Right cardiac atrium (tissue), 5 donors: ENCODE data around the gene PMPCA. TPM values are rescaled to one million over a fixed set of nuclear protein-coding genes. Genes with fewer than 3 reads are reported as not detected.
A peak's percentile ranks its signal among the peaks of the same experiment; 100 is the strongest.

ENCODE experiments used
- ATAC-seq, 2 donors: fragments of 200-7000 bp; cut with Tn5 transposase; one replicate each; pipeline versions ENCODE4 v1.8.0 to v1.9.1; 2020; ENCODE audit warnings: moderate library complexity in 2 of 2, mild to moderate bottlenecking in 1 of 2
- DNase-seq, 3 donors: peaks; one replicate each; pipeline ENCODE4 v3.0.0-alpha.2; 2020
- H3K27ac ChIP-seq: one replicate; pipeline ENCODE4 v1.5.1; 2013; ENCODE audit warnings: mild to moderate bottlenecking, low read length, control low read depth, moderate library complexity
- H3K27me3 ChIP-seq: one replicate; pipeline ENCODE4 v1.6.1; 2013; ENCODE audit not compliant: control insufficient read depth, insufficient read depth
- H3K4me1 ChIP-seq: one replicate; pipeline ENCODE4 v1.6.1; 2013; ENCODE audit warnings: low read length; ENCODE audit not compliant: control insufficient read depth, insufficient read depth
- H3K4me3 ChIP-seq: one replicate; pipeline ENCODE4 v1.5.1; 2013; ENCODE audit warnings: low read length, control low read depth
- H3K9me3 ChIP-seq: one replicate; pipeline ENCODE4 v1.6.1; 2013; ENCODE audit warnings: low read length; ENCODE audit not compliant: control insufficient read depth
- WGBS: extraction: QIAGEN DNeasy Blood & Tissue Kit; methylation state at CpG from one replicate; pipeline ENCODE4 v1.1.7; 2013; 5-methylcytosine and 5-hydroxymethylcytosine counted together
- intact Hi-C, 4 donors: fragments of 100-400 bp; cut with DNase I; formaldehyde crosslinking; loops; one replicate each; pipeline versions ENCODE4 v1.11.0 to v1.14.0; 2022 to 2023
- polyA plus RNA-seq: library from polyadenylated mRNA; stranded (reverse); fragments of 200-250 nt; gene quantifications from one replicate; pipeline ENCODE4 v1.2.3, GENCODE V29; 2013
- total RNA-seq, 4 donors: library from RNA; stranded (reverse); fragmentation: NEBNext Ultra II Directional; extraction: Animal tissue kit (Norgen Biotek cat#: 25700); gene quantifications; one replicate each; pipeline ENCODE4 v1.2.1, GENCODE V29; 2021
- donor health status: healthy with polysubstance abuse.
- donor health status: DM: no; HTN: yes; CAD: no.
- donor health status: DM: no; HTN: no; CAD: no.
- donor health status: DM: no; HTN: yes; CAD: no; lungs with severe emphysema.
- donor health status: DM: yes; HTN: yes; CAD: no.

PMPCA gene
- total and polyA plus RNA-seq, 5 donors, result 50.8 to 63.4 (median 57.5) TPM

DNA sequence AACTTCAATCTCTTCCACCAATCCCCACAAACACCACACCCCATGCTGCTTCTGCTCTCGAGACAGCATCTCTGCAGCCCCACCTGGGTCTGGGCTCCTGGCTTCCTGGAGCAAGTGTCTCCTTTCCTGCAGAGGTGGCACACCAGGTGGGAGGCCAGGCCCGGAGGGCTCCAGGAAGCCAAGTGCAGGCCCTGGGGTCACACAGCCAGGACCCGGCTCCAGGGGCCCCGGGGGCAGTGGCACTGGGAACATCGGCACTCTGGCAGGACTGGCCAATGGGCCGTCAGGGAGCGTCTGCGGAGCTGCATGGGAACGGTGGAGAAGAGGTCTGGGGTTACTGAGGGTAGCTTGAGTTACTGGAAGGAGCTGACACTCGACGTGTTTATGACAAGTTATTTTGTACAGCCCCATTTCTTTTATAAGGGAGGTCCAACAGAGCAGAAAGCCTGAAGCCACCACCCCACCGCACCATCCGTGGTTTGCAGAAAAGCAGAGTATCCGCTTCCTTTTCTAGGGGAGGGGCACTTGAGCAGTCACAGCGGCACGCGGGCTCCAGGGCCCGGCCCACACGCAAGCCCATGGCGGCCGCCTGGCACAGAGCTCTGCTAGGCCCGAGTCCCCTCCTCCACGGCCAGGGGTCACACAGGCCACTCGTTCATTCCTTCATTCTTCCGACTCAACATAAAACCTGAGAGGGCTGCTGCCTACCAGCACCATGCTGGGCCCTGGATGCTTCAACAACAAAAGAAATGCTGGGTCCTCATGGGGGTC is 43.8 kb downstream of the PMPCA start:
- no peak overlapping the region for H3K27ac ChIP-seq
- H3K9me3 ChIP-seq, result no peaks in the 10 kb centered on the region
- intact Hi-C loops, result no loop called here
- DNase-seq, result peak in 2 of 3 donors; percentile 39 to 56
- no peaks in the 10 kb centered on the region for H3K4me1 ChIP-seq
- 86% methylated on average over 25 of the region's 25 CpGs for WGBS
- no peak overlapping the region for H3K4me3 ChIP-seq
- no peaks in the 10 kb centered on the region for H3K27me3 ChIP-seq
- no peak for ATAC-seq

DNA sequence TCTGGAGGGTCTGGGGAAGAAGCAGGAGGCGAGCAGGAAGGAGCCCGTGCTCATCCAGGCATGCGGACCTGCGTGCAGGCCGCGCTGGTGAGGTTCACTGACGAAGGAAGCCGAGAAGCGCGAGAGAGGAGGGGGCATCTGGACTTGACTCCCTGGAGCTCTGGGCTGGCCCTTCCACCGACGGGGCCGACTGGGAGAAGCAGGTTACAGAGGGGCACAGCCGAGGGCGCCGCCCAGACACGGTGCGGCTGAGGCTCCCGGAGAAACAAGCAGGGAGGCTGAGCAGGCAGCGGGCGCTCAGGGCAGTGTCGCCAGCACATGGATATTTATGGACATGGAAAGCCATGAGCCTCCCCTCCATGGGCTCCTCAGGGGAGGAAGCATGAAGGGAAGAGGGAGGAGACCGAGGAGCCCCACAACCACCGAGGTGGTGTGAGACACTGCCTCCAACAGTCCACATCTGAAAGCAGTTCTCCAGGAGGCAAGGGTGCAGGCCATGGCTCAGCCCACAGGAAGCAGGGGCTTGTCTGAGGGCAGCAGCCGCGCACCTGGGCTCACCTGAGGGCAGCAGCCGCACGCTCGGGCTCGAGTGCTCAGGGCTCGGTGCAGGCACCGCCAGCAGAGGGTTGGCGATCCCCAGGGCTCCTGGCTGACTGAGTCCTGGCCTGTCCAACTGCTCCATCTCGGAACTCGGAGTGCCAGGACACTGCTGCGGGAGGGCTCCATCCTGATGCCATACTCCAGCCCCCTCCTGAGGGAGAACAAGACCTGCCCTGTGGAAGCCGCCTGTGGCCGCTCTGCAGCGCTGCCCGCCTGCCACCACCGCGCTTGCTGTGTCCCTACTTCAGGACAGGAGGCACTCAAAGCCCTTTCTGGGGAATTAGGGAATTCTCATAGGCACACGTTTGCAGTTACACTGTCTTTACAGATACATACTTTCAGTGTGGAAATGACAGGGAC is 44.9 kb downstream of the PMPCA start:
- Histone ChIP-seq H3K4me3 (no peak overlapping the region), H3K27ac (no peak overlapping the region), H3K27me3 (no peaks in the 10 kb centered on the region), H3K4me1 (no peaks in the 10 kb centered on the region), H3K9me3 (no peaks in the 10 kb centered on the region)
- 91% methylated on average over 43 of the region's 43 CpGs for WGBS
- DNase-seq (peak in 2 of 3 donors; percentile 46 to 67), ATAC-seq (no peak)
- intact Hi-C loops, result no loop called here

DNA sequence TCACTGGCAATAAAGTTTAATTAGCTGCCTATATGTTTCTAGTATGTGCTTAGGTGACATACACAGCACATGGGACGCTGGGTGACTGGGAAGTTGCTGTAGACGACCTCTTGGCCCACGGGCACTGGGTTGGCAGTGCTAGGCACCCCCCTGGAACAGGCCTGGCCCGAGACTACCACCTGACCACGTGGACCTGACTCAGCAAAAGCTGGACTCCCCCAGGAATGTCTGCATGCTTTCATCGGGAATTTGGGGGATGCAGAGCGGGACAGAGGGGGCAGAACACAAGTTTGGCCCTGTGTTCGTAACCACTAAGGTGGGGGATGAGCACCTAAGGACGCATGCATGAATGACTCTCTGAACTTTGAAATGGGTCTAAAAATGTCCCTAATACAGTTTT is 45.8 kb downstream of the PMPCA start:
- WGBS, result 82% methylated on average over 9 of the region's 9 CpGs
- H3K4me1 ChIP-seq, result no peaks in the 10 kb centered on the region
- H3K9me3 ChIP-seq, result no peaks in the 10 kb centered on the region
- DNase-seq (peak in 2 of 3 donors; percentile 24 to 38), ATAC-seq (no peak)
- no peak overlapping the region for H3K27ac ChIP-seq
- no peak overlapping the region for H3K4me3 ChIP-seq
- no peaks in the 10 kb centered on the region for H3K27me3 ChIP-seq
- intact Hi-C loops, result no loop called here

DNA sequence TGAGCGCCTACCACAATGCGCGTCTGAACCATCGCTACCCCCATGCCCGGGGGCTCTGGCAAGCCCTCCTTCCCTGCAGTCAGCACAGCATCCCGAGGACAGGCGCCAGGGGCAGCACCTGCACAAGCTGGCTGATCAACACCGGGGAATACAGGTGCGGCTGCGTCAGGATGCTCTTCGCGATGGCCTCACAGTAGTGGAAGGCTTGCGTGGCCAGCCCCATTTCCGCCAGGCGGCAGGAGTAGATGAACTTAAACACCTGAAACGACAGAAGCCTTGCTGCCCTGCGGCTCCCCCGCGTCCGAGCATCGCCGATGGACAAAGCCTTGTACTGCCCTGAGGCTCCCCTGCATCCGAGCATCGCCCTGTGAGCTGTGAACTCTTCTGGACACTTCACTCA is 46.9 kb downstream of the PMPCA start:
- H3K27me3 ChIP-seq, result no peaks in the 10 kb centered on the region
- H3K27ac ChIP-seq, result no peak overlapping the region
- peak in 2 of 3 donors; percentile 36 to 43 for DNase-seq
- 96% methylated on average over 24 of the region's 24 CpGs for whole genome bisulfite sequencing
- intact Hi-C loops, result no loop called here
- no peaks in the 10 kb centered on the region for H3K9me3 ChIP-seq
- no peaks in the 10 kb centered on the region for H3K4me1 ChIP-seq
- no peak for ATAC-seq
- no peak overlapping the region for H3K4me3 ChIP-seq

DNA sequence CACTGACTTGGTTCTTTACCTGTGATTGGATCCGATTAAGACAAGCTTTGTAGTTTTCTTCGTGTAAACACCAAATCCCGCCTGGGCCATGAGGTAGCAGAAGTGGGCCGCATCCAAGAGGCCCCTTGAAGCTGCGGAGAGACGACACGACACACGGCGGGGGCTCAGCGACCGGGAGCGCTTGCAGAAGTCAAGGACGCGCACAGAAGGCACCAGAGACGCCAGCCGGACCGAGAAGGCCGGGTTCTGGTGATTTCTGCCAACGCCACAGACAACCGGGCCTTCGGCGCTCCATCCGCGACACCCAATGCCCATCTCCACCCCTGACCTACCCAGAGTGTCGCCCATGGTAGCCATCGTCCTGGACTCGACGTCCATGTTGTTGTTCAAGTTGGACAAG is 49.0 kb downstream of the PMPCA start:
- H3K27ac ChIP-seq, result no peak overlapping the region
- H3K9me3 ChIP-seq, result no peaks in the 10 kb centered on the region
- H3K27me3 ChIP-seq, result no peaks in the 10 kb centered on the region
- 96% methylated on average over 28 of the region's 28 CpGs for WGBS
- DNase-seq (peak in 2 of 3 donors; percentile 36 to 46), ATAC-seq (no peak)
- intact Hi-C loops, result no loop called here
- no peaks in the 10 kb centered on the region for H3K4me1 ChIP-seq
- no peak overlapping the region for H3K4me3 ChIP-seq

DNA sequence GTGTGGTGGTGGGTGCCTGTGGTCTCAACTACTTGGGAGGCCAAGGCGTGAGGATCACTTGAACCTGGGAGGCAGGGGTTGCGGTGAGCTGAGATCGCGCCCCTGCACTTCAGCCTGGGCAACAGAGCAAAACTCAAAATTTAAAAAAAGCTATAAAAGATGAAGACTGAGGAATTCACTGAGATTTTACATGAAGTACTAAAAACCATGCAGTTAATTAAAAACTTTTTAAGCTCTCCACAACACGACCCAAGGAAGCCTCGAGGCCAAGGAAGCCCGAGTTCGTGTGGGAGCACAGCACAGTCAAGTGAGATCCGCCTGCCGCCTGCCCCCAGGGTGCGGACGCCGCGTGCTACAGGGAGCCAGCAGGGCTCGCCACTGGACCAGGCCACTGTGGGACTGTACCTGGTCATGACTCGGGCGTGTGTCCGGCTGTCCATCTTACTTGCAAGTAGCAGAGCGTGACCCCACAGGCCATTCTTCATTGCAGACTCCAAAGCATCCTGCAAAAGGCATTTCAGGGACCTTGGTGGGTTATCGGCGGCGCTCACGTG is 50.4 kb downstream of the PMPCA start:
- intact Hi-C loops, result no loop called here
- 94% methylated on average over 23 of the region's 23 CpGs for WGBS

DNA sequence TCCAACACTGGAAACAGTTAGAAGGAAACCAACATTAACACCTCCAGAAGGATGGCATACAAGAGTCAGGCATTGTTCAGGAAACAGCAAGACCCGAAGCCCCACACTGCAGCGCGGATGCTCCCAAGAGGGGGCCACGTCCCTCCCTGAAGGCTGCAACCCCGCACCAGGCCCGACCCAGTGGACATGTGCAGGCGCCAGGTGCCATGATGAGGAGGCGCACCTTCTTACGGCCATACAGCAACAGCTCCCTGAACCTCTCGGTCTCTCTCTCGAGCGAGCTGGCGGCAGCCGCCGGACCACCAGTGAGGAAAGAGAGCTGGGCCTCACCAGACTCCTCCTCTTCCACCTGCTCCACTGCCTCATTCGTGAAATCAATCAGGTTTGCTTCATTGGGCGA is 52.2 kb downstream of the PMPCA start:
- DNase-seq, result peak in 1 of 3 donors; percentile 35
- WGBS, result 91% methylated on average over 17 of the region's 17 CpGs
- intact Hi-C loops, result no loop called here

More for the DNA sequence above, 50.4 kb downstream of the PMPCA start:
- no peak for ATAC-seq
- DNase-seq, result peak in 2 of 3 donors; percentile 34 to 52
- Histone ChIP-seq H3K4me3 (no peak overlapping the region), H3K27ac (no peak overlapping the region), H3K9me3 (no peaks in the 10 kb centered on the region), H3K27me3 (no peaks in the 10 kb centered on the region), H3K4me1 (no peaks in the 10 kb centered on the region)

DNA sequence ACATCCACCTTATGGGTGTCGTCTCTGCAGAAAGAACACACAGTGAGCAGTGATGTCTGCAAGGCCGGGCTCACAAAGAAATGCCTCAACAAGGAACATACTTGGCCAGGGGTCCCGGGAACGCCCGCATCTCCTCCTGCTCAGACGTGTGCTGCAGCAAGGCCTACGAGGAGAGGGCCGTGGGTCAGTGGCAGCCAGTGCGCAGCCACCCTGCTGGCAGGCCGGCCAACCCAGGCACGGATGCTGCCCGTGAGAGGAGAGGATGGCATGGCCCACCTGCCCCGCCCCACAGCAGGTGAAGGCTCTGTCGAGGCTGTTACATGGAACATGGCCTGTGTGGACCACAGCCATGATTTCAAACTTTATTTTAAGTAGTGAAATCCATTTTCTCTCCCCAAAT is 53.1 kb downstream of the PMPCA start:
- ATAC-seq (no peak), DNase-seq (peak in 2 of 3 donors; percentile 28 to 40)
- Histone ChIP-seq H3K4me3 (no peak overlapping the region), H3K27me3 (no peaks in the 10 kb centered on the region), H3K27ac (no peak overlapping the region), H3K9me3 (no peaks in the 10 kb centered on the region), H3K4me1 (no peaks in the 10 kb centered on the region)
- intact Hi-C loops, result no loop called here
- 91% methylated on average over 14 of the region's 14 CpGs for WGBS

More for the DNA sequence above, 52.2 kb downstream of the PMPCA start:
- no peak for ATAC-seq
- Histone ChIP-seq H3K4me1 (no peaks in the 10 kb centered on the region), H3K27me3 (no peaks in the 10 kb centered on the region), H3K4me3 (no peak overlapping the region), H3K9me3 (no peaks in the 10 kb centered on the region), H3K27ac (no peak overlapping the region)

DNA sequence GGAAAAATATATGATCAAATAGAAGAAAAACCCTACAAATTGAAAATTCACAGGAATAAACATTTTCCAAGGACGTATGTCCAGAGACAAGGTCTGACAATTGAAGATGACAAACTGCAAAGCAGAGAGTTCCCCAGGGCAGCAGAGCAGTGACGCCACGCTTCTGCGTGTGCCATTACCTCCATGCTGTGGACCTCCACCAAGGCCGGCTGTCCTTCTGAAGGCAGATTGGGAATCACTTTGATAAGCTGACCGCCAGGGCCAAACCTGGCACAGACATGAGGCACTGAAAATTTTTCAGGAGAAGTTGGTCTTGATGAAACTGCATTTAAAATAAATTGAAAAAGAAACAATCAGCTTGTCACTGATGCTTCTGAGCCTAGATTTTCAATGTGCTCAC is 53.8 kb downstream of the PMPCA start:
- Histone ChIP-seq H3K27ac (no peak overlapping the region), H3K4me3 (no peak overlapping the region), H3K9me3 (no peaks in the 10 kb centered on the region), H3K4me1 (no peaks in the 10 kb centered on the region), H3K27me3 (no peaks in the 10 kb centered on the region)
- no peak for ATAC-seq
- peak in 1 of 3 donors; percentile 33 for DNase-seq
- 92% methylated on average over 6 of the region's 6 CpGs for WGBS
- intact Hi-C loops, result no loop called here

DNA sequence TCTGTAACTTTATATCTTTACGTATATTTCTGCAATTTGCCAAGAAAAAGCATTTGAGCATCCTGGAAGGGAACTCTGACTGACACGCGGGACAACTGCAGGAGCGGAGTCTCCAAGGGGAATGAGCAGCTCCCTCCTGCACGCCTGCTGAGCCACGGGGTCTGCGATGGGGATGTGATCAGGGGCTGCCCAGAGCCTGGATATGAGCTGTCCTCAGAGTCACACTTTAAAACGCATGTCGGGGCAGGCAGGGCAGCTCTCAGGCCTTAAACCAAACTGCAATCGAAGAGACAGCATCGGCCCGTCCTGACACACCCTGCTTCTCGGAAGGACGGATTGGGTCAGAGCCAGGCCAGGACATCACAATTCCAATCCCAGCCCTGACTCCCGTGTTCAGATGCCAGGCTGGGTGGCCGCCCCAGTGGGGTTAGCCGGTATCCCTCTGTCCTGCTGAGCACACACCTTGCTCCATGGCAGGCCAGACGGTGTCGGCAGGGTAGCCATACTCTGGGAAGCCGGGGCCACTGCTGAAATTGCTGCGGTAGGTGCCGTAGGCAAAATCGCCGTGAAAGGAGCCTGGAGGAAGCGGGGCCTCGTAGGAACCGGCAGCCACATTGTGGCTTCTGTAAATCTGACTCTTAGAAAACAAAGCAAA is 55.2 kb downstream of the PMPCA start:
- no peaks in the 10 kb centered on the region for H3K9me3 ChIP-seq
- no peak overlapping the region for H3K27ac ChIP-seq
- no peak overlapping the region for H3K4me3 ChIP-seq
- no peaks in the 10 kb centered on the region for H3K4me1 ChIP-seq
- no peaks in the 10 kb centered on the region for H3K27me3 ChIP-seq
- DNase-seq, result peak in 2 of 3 donors; percentile 19 to 39
- no peak for ATAC-seq
- WGBS, result 93% methylated on average over 27 of the region's 27 CpGs
- intact Hi-C loops, result no loop called here
